Measurements from ENCODE around the gene SLC2A8. TPM values are rescaled to one million over a fixed set of nuclear protein-coding genes. Genes with fewer than 3 reads are reported as not detected.
A peak's percentile ranks its signal among the peaks of the same experiment; 100 is the strongest.

The SLC2A8 gene
- total and polyA plus RNA-seq, 2 experiments from 2014 or later = 45.3 to 62.2 TPM

GRCh38 chr9:127353882-127354281, 43.1 kb upstream of the SLC2A8 start:
- Histone ChIP-seq H3K9me3 (ENCODE audit: low read depth) (no peaks in the 10 kb centered on the region), H3K27me3 (no peaks in the 10 kb centered on the region), H3K4me3 (no peak overlapping the region), H3K36me3 (no peaks in the 10 kb centered on the region), H3K27ac (no peak overlapping the region), H3K4me1 (ENCODE audit: low read depth) (no peaks in the 10 kb centered on the region)
- no peak for TF ChIP-seq CTCF (IDR thresholded peaks at IDR 0.05; ENCODE audit: low read depth, low read length)
- no peak for DNase-seq (ENCODE audit: low read depth in 1 of 2, low spot score in 1 of 2)

- DNase-seq (ENCODE audit: low read depth in 1 of 2, low spot score in 1 of 2) = no peak
- H3K9me3 ChIP-seq (ENCODE audit: low read depth) = no peaks in the 10 kb centered on the region
- H3K27me3 ChIP-seq = no peaks in the 10 kb centered on the region
- H3K36me3 ChIP-seq = no peaks in the 10 kb centered on the region
- H3K27ac ChIP-seq = no peak overlapping the region
- no peak for TF ChIP-seq CTCF (IDR thresholded peaks at IDR 0.05; ENCODE audit: low read depth, low read length)
- no peaks in the 10 kb centered on the region for H3K4me1 ChIP-seq (ENCODE audit: low read depth)
- H3K4me3 ChIP-seq = no peak overlapping the region
These were observed 40.1 kb upstream of the SLC2A8 start for GRCh38 chr9:127356906-127357305.

- Histone ChIP-seq H3K4me1 (ENCODE audit: low read depth) (no peaks in the 10 kb centered on the region), H3K27me3 (no peaks in the 10 kb centered on the region), H3K36me3 (no peaks in the 10 kb centered on the region), H3K4me3 (no peak overlapping the region), H3K27ac (no peak overlapping the region), H3K9me3 (ENCODE audit: low read depth) (no peaks in the 10 kb centered on the region)
- TF ChIP-seq CTCF (IDR thresholded peaks at IDR 0.05; ENCODE audit: low read depth, low read length) = no peak
- DNase-seq (ENCODE audit: low read depth in 1 of 2, low spot score in 1 of 2) = no peak
These were observed 38.9 kb upstream of the SLC2A8 start for GRCh38 chr9:127358023-127358535.

- no peak overlapping the region for H3K4me3 ChIP-seq
- no peaks in the 10 kb centered on the region for H3K27me3 ChIP-seq
- no peaks in the 10 kb centered on the region for H3K4me1 ChIP-seq (ENCODE audit: low read depth)
- H3K36me3 ChIP-seq = no peaks in the 10 kb centered on the region
- H3K9me3 ChIP-seq (ENCODE audit: low read depth) = no peaks in the 10 kb centered on the region
- TF ChIP-seq CTCF (IDR thresholded peaks at IDR 0.05; ENCODE audit: low read depth, low read length) = no peak
- DNase-seq (ENCODE audit: low read depth in 1 of 2, low spot score in 1 of 2) = no peak
- H3K27ac ChIP-seq = no peak overlapping the region
These were observed 38.2 kb upstream of the SLC2A8 start for GRCh38 chr9:127358770-127359169.

GRCh38 chr9:127360250-127360649, 36.7 kb upstream of the SLC2A8 start:
- H3K36me3 ChIP-seq = no peaks in the 10 kb centered on the region
- H3K4me1 ChIP-seq (ENCODE audit: low read depth) = no peaks in the 10 kb centered on the region
- TF ChIP-seq CTCF (IDR thresholded peaks at IDR 0.05; ENCODE audit: low read depth, low read length) = no peak
- no peak overlapping the region for H3K4me3 ChIP-seq
- DNase-seq (ENCODE audit: low read depth in 1 of 2, low spot score in 1 of 2) = no peak
- H3K27ac ChIP-seq = no peak overlapping the region
- H3K9me3 ChIP-seq (ENCODE audit: low read depth) = no peaks in the 10 kb centered on the region
- H3K27me3 ChIP-seq = no peaks in the 10 kb centered on the region

- peak; percentile 13 for TF ChIP-seq CTCF (IDR thresholded peaks at IDR 0.05; ENCODE audit: low read depth, low read length)
- H3K27me3 ChIP-seq = no peaks in the 10 kb centered on the region
- H3K4me1 ChIP-seq (ENCODE audit: low read depth) = no peaks in the 10 kb centered on the region
- H3K36me3 ChIP-seq = no peaks in the 10 kb centered on the region
- H3K27ac ChIP-seq = no peak overlapping the region
- H3K4me3 ChIP-seq = no peak overlapping the region
- no peaks in the 10 kb centered on the region for H3K9me3 ChIP-seq (ENCODE audit: low read depth)
- DNase-seq (ENCODE audit: low read depth in 1 of 2, low spot score in 1 of 2) = peak; percentile 38 to 55
These were observed 36.1 kb upstream of the SLC2A8 start for GRCh38 chr9:127360829-127361228.

Measured in cardiac muscle cell (in vitro differentiated cells and primary cell).